Parathyroid adenoma (tissue), 2 donors: ENCODE results near the gene CLPTM1.
"Not testable (repeated sequence)": the region's sequence is repeated elsewhere in the genome, so short reads cannot be mapped to it uniquely, and the experiment has no call there.

Experiments
- H2AFZ ChIP-seq: fragments of 300-600 bp; sonication (generic); one replicate; pipeline ENCODE4 v1.7.0; 2017; ENCODE audit warnings: antibody characterized with exemption, mild to moderate bottlenecking
- H3K27ac ChIP-seq: fragments of 300-600 bp; sonication (generic); one replicate; pipeline ENCODE4 v1.7.0; 2017
- H3K27me3 ChIP-seq: fragments of 300-600 bp; sonication (generic); one replicate; pipeline ENCODE4 v1.7.0; 2017; ENCODE audit warnings: low read length; ENCODE audit not compliant: control insufficient read depth, insufficient read depth
- H3K36me3 ChIP-seq: fragments of 300-600 bp; sonication (generic); one replicate; pipeline ENCODE4 v1.7.0; 2017; ENCODE audit warnings: low read length; ENCODE audit not compliant: control insufficient read depth, insufficient read depth
- H3K4me1 ChIP-seq: fragments of 300-600 bp; sonication (generic); one replicate; pipeline ENCODE4 v1.7.0; 2017; ENCODE audit warnings: control low read depth
- H3K4me2 ChIP-seq: fragments of 300-600 bp; sonication (generic); one replicate; pipeline ENCODE4 v1.7.0; 2017; ENCODE audit warnings: low read length
- H3K4me3 ChIP-seq: fragments of 300-600 bp; sonication (generic); one replicate; pipeline ENCODE4 v1.7.0; 2017; ENCODE audit warnings: low read depth, low read length
- H3K79me2 ChIP-seq: fragments of 300-600 bp; sonication (generic); one replicate; pipeline ENCODE4 v1.7.0; 2017; ENCODE audit warnings: control low read depth
- H3K9ac ChIP-seq: fragments of 300-600 bp; sonication (generic); one replicate; pipeline ENCODE4 v1.7.0; 2017; ENCODE audit warnings: mild to moderate bottlenecking
- H3K9me3 ChIP-seq: fragments of 300-600 bp; sonication (generic); one replicate; pipeline ENCODE4 v1.7.0; 2017; ENCODE audit warnings: low read length; ENCODE audit not compliant: control insufficient read depth
- CTCF ChIP-seq: fragments of 300-600 bp; sonication (generic); IDR thresholded peaks from one replicate; pipeline ENCODE4 v1.7.0; 2017; ENCODE audit warnings: antibody characterized with exemption, mild to moderate bottlenecking
- donor health status: primary hyperparathyroidism.

The CLPTM1 gene

DNA sequence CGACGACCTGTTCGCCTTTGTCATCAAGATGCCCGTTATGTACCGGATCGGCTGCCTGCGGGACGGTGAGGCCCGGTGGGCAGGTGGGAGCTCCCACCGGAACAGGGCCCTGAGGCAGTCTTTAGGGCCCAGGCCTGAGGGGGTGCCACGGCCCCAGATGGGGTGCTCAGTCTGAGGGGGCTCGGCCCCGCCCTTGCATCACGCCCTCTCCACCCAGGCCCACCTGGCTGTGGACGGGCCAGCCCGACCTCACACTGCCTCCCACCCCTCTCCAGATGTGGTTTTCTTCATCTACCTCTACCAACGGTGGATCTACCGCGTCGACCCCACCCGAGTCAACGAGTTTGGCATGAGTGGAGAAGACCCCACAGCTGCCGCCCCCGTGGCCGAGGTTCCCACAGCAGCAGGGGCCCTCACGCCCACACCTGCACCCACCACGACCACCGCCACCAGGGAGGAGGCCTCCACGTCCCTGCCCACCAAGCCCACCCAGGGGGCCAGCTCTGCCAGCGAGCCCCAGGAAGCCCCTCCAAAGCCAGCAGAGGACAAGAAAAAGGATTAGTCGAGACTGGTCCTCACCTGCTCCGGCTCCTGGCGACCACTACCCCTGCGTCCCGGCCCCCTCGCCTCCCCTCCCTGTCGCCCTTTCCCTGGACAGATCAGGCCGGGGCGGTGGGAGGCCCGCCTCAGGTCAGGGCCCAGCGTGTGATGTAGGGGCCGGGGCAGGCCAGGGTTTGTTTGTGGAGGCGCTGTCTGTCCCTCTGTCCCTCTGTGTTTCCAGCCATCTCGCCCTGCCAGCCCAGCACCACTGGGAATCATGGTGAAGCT is 37.4 kb downstream of the CLPTM1 start:
- no peaks in the 10 kb centered on the region for H3K36me3 ChIP-seq
- no peak overlapping the region for H3K27ac ChIP-seq
- H3K27me3 ChIP-seq, result no peaks in the 10 kb centered on the region
- no peak overlapping the region for H3K9ac ChIP-seq
- no peaks in the 10 kb centered on the region for H3K79me2 ChIP-seq
- no peak overlapping the region for H3K4me3 ChIP-seq
- no peaks in the 10 kb centered on the region for H3K4me1 ChIP-seq
- no peaks in the 10 kb centered on the region for H3K9me3 ChIP-seq
- H3K4me2 ChIP-seq, result no peak overlapping the region
- no peak overlapping the region for H2AFZ ChIP-seq
- no peak for TF ChIP-seq CTCF

DNA sequence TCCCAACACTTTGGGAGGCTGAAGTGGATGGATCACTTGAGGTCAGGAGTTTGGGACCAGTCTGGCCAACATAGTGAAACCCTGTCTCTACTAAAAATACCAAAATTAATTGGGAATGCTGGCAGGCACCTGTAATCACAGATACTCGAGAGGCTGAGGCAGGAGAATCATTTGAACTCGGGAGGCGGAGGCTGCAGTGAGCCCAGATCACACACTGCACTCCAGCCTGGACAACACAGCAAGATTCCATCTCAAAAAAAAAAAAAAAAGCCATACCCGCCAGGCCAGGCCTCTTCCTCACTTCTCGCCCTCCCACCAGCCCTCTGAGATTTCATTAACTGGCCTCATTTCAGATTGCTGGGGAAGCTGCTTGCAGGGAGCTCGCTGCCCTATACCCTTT is 38.3 kb downstream of the CLPTM1 start:
- TF ChIP-seq CTCF, result no peak
- H3K27ac ChIP-seq, result no peak overlapping the region
- no peaks in the 10 kb centered on the region for H3K79me2 ChIP-seq
- H3K9ac ChIP-seq, result no peak overlapping the region
- H3K9me3 ChIP-seq, result no peaks in the 10 kb centered on the region
- no peak overlapping the region for H3K4me3 ChIP-seq
- H3K36me3 ChIP-seq, result no peaks in the 10 kb centered on the region
- no peaks in the 10 kb centered on the region for H3K27me3 ChIP-seq
- no peaks in the 10 kb centered on the region for H3K4me1 ChIP-seq
- H3K4me2 ChIP-seq, result no peak overlapping the region
- no peak overlapping the region for H2AFZ ChIP-seq

DNA sequence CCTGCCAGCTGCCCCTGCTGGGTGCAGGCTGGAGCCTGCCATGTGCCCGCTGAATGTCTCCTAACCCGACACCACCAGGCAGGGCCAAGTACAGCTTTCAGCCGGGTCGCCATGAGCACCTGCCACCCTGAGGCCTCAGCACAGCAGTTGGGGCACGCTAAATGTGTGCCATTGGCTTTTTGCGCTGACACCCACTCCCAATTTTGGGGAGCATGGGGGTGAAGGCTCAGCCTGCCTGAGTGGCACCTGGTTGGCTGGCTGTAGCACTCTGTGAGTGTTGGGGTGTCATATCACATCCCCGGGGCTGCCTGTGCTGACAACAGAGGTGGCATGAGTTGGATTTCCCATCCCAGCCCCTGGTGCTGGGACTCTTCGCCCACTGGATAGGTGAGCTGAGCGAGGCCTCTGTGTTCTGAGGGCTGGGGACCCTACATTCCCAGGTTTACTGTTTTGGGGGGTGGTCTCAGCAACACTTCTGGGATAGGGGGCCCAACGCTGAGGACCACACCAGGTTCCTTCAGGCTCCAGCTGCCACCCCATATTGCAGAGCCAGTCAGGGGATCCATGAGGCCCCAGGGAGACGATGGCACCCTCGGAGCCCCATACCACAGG is 38.9 kb downstream of the CLPTM1 start:
- no peak overlapping the region for H2AFZ ChIP-seq
- no peaks in the 10 kb centered on the region for H3K36me3 ChIP-seq
- H3K9ac ChIP-seq, result no peak overlapping the region
- no peaks in the 10 kb centered on the region for H3K9me3 ChIP-seq
- no peaks in the 10 kb centered on the region for H3K79me2 ChIP-seq
- no peaks in the 10 kb centered on the region for H3K4me1 ChIP-seq
- H3K27me3 ChIP-seq, result no peaks in the 10 kb centered on the region
- H3K27ac ChIP-seq, result no peak overlapping the region
- H3K4me3 ChIP-seq, result no peak overlapping the region
- TF ChIP-seq CTCF, result no peak
- H3K4me2 ChIP-seq, result no peak overlapping the region

DNA sequence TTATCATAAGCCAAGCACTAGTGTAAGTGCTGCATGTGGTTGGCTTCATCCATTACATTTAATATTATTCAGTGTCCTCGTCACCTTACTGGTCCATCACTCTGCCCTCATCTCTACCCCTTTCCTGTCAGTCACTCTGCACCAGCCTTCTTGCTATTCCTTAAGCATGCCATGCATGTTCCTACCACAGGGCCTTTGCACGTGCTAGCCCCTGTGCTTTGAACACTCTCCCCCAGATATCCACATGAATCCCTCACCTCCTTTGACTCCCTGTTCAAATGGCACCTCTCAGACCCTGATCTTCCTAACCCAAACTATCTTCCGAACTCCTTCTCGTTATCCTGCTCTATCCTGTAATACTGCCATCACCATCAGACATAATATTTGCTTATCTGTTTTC is 42.8 kb downstream of the CLPTM1 start:
- Histone ChIP-seq H3K9ac (no peak overlapping the region), H3K79me2 (no peaks in the 10 kb centered on the region), H3K27me3 (no peaks in the 10 kb centered on the region), H3K9me3 (no peaks in the 10 kb centered on the region), H3K4me2 (no peak overlapping the region), H3K36me3 (no peaks in the 10 kb centered on the region), H3K4me3 (no peak overlapping the region), H2AFZ (no peak overlapping the region), H3K27ac (no peak overlapping the region), H3K4me1 (no peaks in the 10 kb centered on the region)
- no peak for TF ChIP-seq CTCF

DNA sequence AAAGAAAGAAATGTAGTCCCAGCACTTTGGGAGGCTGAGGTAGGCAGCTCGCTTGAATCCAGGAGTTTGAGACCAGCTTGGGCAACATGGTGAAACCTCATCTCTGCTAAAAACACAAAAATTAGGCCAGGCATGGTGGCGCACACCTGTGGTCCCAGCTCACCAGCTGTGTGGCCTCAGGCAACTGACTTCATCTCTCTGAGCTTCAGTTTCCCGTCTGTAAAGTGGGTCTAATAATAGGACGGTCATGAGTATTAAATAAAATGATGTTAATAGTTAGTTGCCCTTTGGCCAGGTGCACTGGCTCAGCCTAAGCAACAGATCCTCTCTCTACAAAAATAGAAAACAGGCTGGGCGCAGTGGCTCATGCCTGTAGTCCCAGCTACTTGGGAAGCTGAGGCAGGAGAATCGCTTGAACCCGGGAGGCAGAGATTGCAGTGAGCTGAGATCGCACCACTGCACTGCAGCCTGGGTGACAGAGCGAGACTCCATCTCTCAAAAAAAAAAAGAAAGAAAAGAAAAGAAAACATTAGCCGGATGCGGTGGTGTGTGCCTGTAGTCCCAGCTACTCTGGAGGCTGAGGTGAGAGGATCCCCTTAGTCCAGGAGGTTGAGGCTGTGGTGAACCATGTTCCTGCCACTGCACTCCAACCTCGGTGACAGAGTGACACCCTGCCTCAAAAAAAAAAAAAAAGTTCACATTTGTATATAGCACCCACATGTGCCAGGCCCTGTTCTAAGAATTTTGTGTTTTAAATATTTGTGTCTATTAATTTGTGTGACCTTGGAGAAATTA is 44.1 kb downstream of the CLPTM1 start:
- not testable (repeated sequence) for H3K4me1 ChIP-seq, H3K27me3 ChIP-seq, H3K79me2 ChIP-seq, H3K27ac ChIP-seq, H3K9me3 ChIP-seq, H3K9ac ChIP-seq, H3K4me3 ChIP-seq, H3K4me2 ChIP-seq, H2AFZ ChIP-seq, H3K36me3 ChIP-seq

- Histone ChIP-seq H3K4me2 (peak overlapping the region; percentile 66), H3K4me3 (peak overlapping the region; percentile 22), H3K27ac (peak overlapping the region; percentile 55), H2AFZ (peak overlapping the region; percentile 7)
- not testable (repeated sequence) for H3K36me3 ChIP-seq, H3K9ac ChIP-seq, H3K4me1 ChIP-seq, H3K79me2 ChIP-seq, H3K27me3 ChIP-seq, H3K9me3 ChIP-seq
Observed at GRCh38 chr19:45000665-45001064, 45.5 kb downstream of the CLPTM1 start.
